PC-9 (cell line): ENCODE results near the gene TSEN34.

Source experiments
- CTCF ChIP-seq: fragments of 200-600 bp; sonication (generic); conservative IDR thresholded peaks from 2 replicates; pipeline ENCODE4 v1.6.1; 2017; ENCODE audit warnings: mixed run types, antibody characterized with exemption, mild to moderate bottlenecking, moderate library complexity
- EZH2 ChIP-seq: fragments of 200-600 bp; sonication (generic); IDR thresholded peaks from 2 replicates; pipeline ENCODE4 v1.8.0; 2017; ENCODE audit warnings: antibody characterized with exemption, low read depth

DNA sequence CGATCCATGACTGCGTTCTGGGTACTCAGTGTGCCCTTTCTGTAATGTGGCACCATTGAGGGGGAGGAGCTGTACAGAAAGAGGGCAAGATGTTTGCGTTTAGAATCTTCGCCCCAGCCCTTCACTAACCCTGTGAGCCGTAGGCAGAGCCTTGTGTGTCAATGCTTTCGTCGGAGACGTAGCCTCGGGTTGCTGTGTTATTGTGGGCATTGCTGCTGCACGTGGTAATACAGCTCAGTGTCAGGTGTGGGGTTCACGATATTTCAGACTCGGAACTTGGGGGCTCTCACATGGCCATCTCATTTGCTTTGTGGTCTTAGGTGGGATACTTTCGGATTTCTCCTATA lies 15.7 kb downstream of the TSEN34 start:
- TF ChIP-seq CTCF (no peak), EZH2 (no peak)
